HEK293 (cell line): ENCODE results near the gene ANKRD6.

Experiments
- HOXD13 ChIP-seq: sonication (generic); formaldehyde crosslinking; IDR thresholded peaks from 2 replicates; pipeline ENCODE4 v1.8.0; 2022; ENCODE audit warnings: missing genetic modification reagents, borderline replicate concordance
- ZBTB17 ChIP-seq: fragments of 450-650 bp; formaldehyde crosslinking; IDR thresholded peaks from 2 replicates; pipeline ENCODE4 v1.5.1; 2016; ENCODE audit warnings: missing biosample characterization, missing genetic modification characterization
- ZBTB48 ChIP-seq: fragments of 450-650 bp; formaldehyde crosslinking; IDR thresholded peaks from 2 replicates; pipeline ENCODE4 v1.5.1; 2016; ENCODE audit warnings: missing biosample characterization, missing genetic modification characterization
- ZNF354C ChIP-seq: fragments of 450-650 bp; formaldehyde crosslinking; IDR thresholded peaks from 2 replicates; pipeline ENCODE4 v1.5.1; 2016; ENCODE audit warnings: missing biosample characterization, missing genetic modification characterization, low read depth, borderline replicate concordance
- ZNF416 ChIP-seq: fragments of 450-650 bp; formaldehyde crosslinking; IDR thresholded peaks from 2 replicates; pipeline ENCODE4 v1.5.1; 2016; ENCODE audit warnings: missing biosample characterization, missing genetic modification characterization
- ZNF433 ChIP-seq: fragments of 450-650 bp; formaldehyde crosslinking; IDR thresholded peaks from 2 replicates; pipeline ENCODE4 v1.5.1; 2016; ENCODE audit warnings: missing biosample characterization, missing genetic modification characterization, low read depth
- ZNF600 ChIP-seq: fragments of 450-650 bp; formaldehyde crosslinking; IDR thresholded peaks from 2 replicates; pipeline ENCODE4 v1.5.1; 2016; ENCODE audit warnings: missing biosample characterization, missing genetic modification characterization
- ZNF785 ChIP-seq: fragments of 450-650 bp; formaldehyde crosslinking; IDR thresholded peaks from 2 replicates; pipeline ENCODE4 v1.5.1; 2016; ENCODE audit warnings: missing biosample characterization, missing genetic modification characterization
- ZNF791 ChIP-seq: fragments of 450-650 bp; formaldehyde crosslinking; IDR thresholded peaks from 2 replicates; pipeline ENCODE4 v1.5.1; 2016; ENCODE audit warnings: missing biosample characterization, missing genetic modification characterization
- TF ChIP-seq, protein P1 (sequence below): fragments of 450-650 bp; formaldehyde crosslinking; IDR thresholded peaks from 2 replicates; pipeline ENCODE4 v1.5.1; 2017; ENCODE audit warnings: missing biosample characterization, missing genetic modification characterization
- TF ChIP-seq, protein P2 (sequence below): fragments of 450-650 bp; IDR thresholded peaks from 2 replicates; pipeline ENCODE4 v1.5.1; 2018; ENCODE audit warnings: missing biosample characterization, mild to moderate bottlenecking, missing genetic modification characterization
- TF ChIP-seq, protein P3 (sequence below): fragments of 450-650 bp; formaldehyde crosslinking; IDR thresholded peaks from 2 replicates; pipeline ENCODE4 v1.5.1; 2016; ENCODE audit warnings: missing biosample characterization, missing genetic modification characterization, borderline replicate concordance
- TF ChIP-seq, protein P4 (sequence below): fragments of 450-650 bp; formaldehyde crosslinking; IDR thresholded peaks from 2 replicates; pipeline ENCODE4 v1.5.1; 2017; ENCODE audit warnings: missing biosample characterization, missing genetic modification characterization
- TF ChIP-seq, protein P5 (sequence below): fragments of 450-650 bp; formaldehyde crosslinking; IDR thresholded peaks from 2 replicates; pipeline ENCODE4 v1.5.1; 2016; ENCODE audit warnings: missing biosample characterization, missing genetic modification characterization
- TF ChIP-seq, protein P6 (sequence below): fragments of 450-650 bp; formaldehyde crosslinking; IDR thresholded peaks from 2 replicates; pipeline ENCODE4 v1.5.1; 2016; ENCODE audit warnings: missing biosample characterization, missing genetic modification characterization

The ANKRD6 gene

DNA sequence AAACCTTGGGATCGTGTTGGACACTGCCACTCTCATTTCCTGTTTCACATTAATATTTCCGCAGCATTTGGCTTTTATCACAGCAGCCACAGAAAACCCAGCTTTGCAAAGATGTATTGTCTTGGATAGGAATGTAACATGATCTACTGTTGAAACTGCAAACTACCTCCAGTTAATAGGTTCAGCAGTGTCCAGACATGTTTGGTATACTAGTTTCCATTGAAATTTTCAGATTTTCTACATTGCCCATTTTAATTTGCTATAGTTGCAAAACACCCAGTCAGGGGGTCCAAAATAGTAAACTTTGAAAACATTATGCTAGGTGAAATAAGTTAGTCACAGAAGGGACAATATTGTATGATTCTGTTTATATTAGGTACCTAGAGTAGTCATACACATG is 3.3 kb downstream of the ANKRD6 start (continued):
- TF ChIP-seq ZNF416 (tag by site-specific recombination), result no peak
- TF ChIP-seq, protein P1, sequence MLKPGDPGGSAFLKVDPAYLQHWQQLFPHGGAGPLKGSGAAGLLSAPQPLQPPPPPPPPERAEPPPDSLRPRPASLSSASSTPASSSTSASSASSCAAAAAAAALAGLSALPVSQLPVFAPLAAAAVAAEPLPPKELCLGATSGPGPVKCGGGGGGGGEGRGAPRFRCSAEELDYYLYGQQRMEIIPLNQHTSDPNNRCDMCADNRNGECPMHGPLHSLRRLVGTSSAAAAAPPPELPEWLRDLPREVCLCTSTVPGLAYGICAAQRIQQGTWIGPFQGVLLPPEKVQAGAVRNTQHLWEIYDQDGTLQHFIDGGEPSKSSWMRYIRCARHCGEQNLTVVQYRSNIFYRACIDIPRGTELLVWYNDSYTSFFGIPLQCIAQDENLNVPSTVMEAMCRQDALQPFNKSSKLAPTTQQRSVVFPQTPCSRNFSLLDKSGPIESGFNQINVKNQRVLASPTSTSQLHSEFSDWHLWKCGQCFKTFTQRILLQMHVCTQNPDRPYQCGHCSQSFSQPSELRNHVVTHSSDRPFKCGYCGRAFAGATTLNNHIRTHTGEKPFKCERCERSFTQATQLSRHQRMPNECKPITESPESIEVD (tag by site-specific recombination), result peak; percentile 91
- no peak for TF ChIP-seq ZNF785 (tag by site-specific recombination)
- TF ChIP-seq, protein P2, sequence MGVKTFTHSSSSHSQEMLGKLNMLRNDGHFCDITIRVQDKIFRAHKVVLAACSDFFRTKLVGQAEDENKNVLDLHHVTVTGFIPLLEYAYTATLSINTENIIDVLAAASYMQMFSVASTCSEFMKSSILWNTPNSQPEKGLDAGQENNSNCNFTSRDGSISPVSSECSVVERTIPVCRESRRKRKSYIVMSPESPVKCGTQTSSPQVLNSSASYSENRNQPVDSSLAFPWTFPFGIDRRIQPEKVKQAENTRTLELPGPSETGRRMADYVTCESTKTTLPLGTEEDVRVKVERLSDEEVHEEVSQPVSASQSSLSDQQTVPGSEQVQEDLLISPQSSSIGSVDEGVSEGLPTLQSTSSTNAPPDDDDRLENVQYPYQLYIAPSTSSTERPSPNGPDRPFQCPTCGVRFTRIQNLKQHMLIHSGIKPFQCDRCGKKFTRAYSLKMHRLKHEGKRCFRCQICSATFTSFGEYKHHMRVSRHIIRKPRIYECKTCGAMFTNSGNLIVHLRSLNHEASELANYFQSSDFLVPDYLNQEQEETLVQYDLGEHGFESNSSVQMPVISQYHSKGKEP (tag by site-specific recombination), result peak; percentile 67
- TF ChIP-seq, protein P3, sequence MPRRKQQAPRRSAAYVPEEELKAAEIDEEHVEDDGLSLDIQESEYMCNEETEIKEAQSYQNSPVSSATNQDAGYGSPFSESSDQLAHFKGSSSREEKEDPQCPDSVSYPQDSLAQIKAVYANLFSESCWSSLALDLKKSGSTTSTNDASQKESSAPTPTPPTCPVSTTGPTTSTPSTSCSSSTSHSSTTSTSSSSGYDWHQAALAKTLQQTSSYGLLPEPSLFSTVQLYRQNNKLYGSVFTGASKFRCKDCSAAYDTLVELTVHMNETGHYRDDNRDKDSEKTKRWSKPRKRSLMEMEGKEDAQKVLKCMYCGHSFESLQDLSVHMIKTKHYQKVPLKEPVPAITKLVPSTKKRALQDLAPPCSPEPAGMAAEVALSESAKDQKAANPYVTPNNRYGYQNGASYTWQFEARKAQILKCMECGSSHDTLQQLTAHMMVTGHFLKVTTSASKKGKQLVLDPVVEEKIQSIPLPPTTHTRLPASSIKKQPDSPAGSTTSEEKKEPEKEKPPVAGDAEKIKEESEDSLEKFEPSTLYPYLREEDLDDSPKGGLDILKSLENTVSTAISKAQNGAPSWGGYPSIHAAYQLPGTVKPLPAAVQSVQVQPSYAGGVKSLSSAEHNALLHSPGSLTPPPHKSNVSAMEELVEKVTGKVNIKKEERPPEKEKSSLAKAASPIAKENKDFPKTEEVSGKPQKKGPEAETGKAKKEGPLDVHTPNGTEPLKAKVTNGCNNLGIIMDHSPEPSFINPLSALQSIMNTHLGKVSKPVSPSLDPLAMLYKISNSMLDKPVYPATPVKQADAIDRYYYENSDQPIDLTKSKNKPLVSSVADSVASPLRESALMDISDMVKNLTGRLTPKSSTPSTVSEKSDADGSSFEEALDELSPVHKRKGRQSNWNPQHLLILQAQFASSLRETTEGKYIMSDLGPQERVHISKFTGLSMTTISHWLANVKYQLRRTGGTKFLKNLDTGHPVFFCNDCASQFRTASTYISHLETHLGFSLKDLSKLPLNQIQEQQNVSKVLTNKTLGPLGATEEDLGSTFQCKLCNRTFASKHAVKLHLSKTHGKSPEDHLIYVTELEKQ, result no peak
- TF ChIP-seq ZNF791, result 0 out of 2 replicates have a peak, but pooled peaks have one; percentile 84
- no peak for TF ChIP-seq ZBTB48 (tag by site-specific recombination)
- TF ChIP-seq ZNF354C (tag by site-specific recombination), result no peak
- TF ChIP-seq ZNF433 (tag by site-specific recombination), result no peak
- TF ChIP-seq, protein P4, sequence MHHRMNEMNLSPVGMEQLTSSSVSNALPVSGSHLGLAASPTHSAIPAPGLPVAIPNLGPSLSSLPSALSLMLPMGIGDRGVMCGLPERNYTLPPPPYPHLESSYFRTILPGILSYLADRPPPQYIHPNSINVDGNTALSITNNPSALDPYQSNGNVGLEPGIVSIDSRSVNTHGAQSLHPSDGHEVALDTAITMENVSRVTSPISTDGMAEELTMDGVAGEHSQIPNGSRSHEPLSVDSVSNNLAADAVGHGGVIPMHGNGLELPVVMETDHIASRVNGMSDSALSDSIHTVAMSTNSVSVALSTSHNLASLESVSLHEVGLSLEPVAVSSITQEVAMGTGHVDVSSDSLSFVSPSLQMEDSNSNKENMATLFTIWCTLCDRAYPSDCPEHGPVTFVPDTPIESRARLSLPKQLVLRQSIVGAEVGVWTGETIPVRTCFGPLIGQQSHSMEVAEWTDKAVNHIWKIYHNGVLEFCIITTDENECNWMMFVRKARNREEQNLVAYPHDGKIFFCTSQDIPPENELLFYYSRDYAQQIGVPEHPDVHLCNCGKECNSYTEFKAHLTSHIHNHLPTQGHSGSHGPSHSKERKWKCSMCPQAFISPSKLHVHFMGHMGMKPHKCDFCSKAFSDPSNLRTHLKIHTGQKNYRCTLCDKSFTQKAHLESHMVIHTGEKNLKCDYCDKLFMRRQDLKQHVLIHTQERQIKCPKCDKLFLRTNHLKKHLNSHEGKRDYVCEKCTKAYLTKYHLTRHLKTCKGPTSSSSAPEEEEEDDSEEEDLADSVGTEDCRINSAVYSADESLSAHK (tag by site-specific recombination), result peak; percentile 51; the same call in 1 of the 2 replicates
- TF ChIP-seq, protein P5, sequence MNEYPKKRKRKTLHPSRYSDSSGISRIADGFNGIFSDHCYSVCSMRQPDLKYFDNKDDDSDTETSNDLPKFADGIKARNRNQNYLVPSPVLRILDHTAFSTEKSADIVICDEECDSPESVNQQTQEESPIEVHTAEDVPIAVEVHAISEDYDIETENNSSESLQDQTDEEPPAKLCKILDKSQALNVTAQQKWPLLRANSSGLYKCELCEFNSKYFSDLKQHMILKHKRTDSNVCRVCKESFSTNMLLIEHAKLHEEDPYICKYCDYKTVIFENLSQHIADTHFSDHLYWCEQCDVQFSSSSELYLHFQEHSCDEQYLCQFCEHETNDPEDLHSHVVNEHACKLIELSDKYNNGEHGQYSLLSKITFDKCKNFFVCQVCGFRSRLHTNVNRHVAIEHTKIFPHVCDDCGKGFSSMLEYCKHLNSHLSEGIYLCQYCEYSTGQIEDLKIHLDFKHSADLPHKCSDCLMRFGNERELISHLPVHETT (tag by site-specific recombination), result no peak
- TF ChIP-seq HOXD13, result no peak
- peak; percentile 51; the same call in 1 of the 2 replicates for TF ChIP-seq ZNF600
- TF ChIP-seq, protein P6, sequence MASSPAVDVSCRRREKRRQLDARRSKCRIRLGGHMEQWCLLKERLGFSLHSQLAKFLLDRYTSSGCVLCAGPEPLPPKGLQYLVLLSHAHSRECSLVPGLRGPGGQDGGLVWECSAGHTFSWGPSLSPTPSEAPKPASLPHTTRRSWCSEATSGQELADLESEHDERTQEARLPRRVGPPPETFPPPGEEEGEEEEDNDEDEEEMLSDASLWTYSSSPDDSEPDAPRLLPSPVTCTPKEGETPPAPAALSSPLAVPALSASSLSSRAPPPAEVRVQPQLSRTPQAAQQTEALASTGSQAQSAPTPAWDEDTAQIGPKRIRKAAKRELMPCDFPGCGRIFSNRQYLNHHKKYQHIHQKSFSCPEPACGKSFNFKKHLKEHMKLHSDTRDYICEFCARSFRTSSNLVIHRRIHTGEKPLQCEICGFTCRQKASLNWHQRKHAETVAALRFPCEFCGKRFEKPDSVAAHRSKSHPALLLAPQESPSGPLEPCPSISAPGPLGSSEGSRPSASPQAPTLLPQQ, result peak; percentile 94
- TF ChIP-seq ZBTB17, result 0 out of 2 replicates have a peak, but pooled peaks have one; percentile 16
- TF ChIP-seq, all 188 proteins: peak for 15
